ENCODE results near the gene WRAP73. TPM values are rescaled to one million over a fixed set of nuclear protein-coding genes. Genes with fewer than 3 reads are reported as not detected.

WRAP73 gene
- total and polyA plus RNA-seq, 9 of the 15 experiments (the other 6 are each of a cell fraction or from before 2014, with no cell fraction given) = 4.3 to 51.8 (median 30.1) TPM

- POLR2A ChIA-PET = interaction anchor here (0.9 to 1.6 kb wide), 2 partner anchors 12 to 17 kb away, joined by 3 to 5 read pairs; no protein-coding TSS in a partner anchor
- Histone ChIP-seq H3K9ac (ENCODE audit: insufficient read depth in 1 of 2, low read depth in 2 of 2, low read length in 2 of 2) (no peak overlapping the region), H3K4me2 (ENCODE audit: insufficient read depth, low read length) (no peak overlapping the region), H3K4me3 (no peak overlapping the region), H3K36me3 (ENCODE audit: control insufficient read depth, insufficient read depth, low read length) (no peaks in the 10 kb centered on the region), H3K79me2 (ENCODE audit: control insufficient read depth, insufficient read depth, low read length) (no peaks in the 10 kb centered on the region), H3K9me1 (ENCODE audit: control insufficient read depth, insufficient read depth, low read length) (no peaks in the 10 kb centered on the region), H3K9me3 (replicated peaks; ENCODE audit: control insufficient read depth, insufficient read depth, low read depth, low read length) (no peaks in the 10 kb centered on the region), H4K20me1 (replicated peaks; ENCODE audit: control insufficient read depth, insufficient read depth, low read length) (peaks cover 11% of the 10 kb centered on the region), H2AFZ (ENCODE audit: low read depth, low read length) (no peak overlapping the region), H3K4me1 (replicated peaks in 1 of 2; ENCODE audit: control insufficient read depth in 2 of 2, insufficient read depth in 2 of 2, low read length in 2 of 2) (peaks cover 3 to 23% of the 10 kb centered on the region in 2 experiments; a peak in 3 of 5 replicates), H3K27me3 (ENCODE audit: control insufficient read depth in 2 of 2, insufficient read depth in 2 of 2, low read length in 2 of 2) (peaks cover 12 to 50% of the 10 kb centered on the region in 2 experiments), H3K27ac (ENCODE audit: extremely low read depth, low read depth, low read length) (no peak overlapping the region)
- intact Hi-C loops (cut with micrococcal nuclease) (no loop called here), in situ Hi-C loops (cut with MboI) (no loop called here)
- TF ChIP-seq ZBTB12 (CRISPR knock-in tag; IDR thresholded peaks at IDR 0.05) = no peak
- no peak for TF ChIP-seq SMARCA4 (IDR thresholded peaks at IDR 0.05)
- TF ChIP-seq NCOA2 (IDR thresholded peaks at IDR 0.05; ENCODE audit: partially characterized antibody in 2 of 2) = no peak
- no peak for TF ChIP-seq PTBP1 (IDR thresholded peaks at IDR 0.05; ENCODE audit: low read depth, low read length)
- TF ChIP-seq EHMT2 (IDR thresholded peaks at IDR 0.05) = no peak
- no peak for FAIRE-seq
- no TSS peak for BruUV-seq (replicated peaks)
- no peak for ATAC-seq
- CTCF ChIA-PET (ENCODE audit: low intra/inter-chr PET ratio) = no interaction called here
- no peak for DNase-seq (ENCODE audit: extremely low read depth in 1 of 4, low spot score in 3 of 4)
- 20% methylated on average over 14 of the region's 14 CpGs for WGBS (ENCODE audit: insufficient coverage, low coverage, missing lambda C conversion rate)
These were observed 14.9 kb upstream of the WRAP73 start for GRCh38 chr1:3664700-3665375.
